Measurements from ENCODE around the gene B4GALNT4.

Gene B4GALNT4

GRCh38 chr11:418343-419247 lies 49.3 kb downstream of the B4GALNT4 start:
- Histone ChIP-seq H2AFZ (ENCODE audit: low read depth, low read length) (no peak overlapping the region), H3K4me3 (ENCODE audit: low read depth in 1 of 2, low read length in 2 of 2) (no peak overlapping the region), H3K9ac (ENCODE audit: low read depth, low read length) (no peak overlapping the region), H3K4me1 (ENCODE audit: insufficient read depth, low read length) (peaks cover 35% of the 10 kb centered on the region), H3K9me3 (ENCODE audit: insufficient read depth, low read length, severe bottlenecking) (no peaks in the 10 kb centered on the region), H3K79me2 (ENCODE audit: insufficient read depth, low read length) (peaks cover 7% of the 10 kb centered on the region), H3K27ac (ENCODE audit: low read length) (no peak overlapping the region), H3K4me2 (ENCODE audit: insufficient read depth, low read length) (no peak overlapping the region), H3K27me3 (ENCODE audit: insufficient read depth, low read length, poor library complexity) (peaks cover 8% of the 10 kb centered on the region), H3K36me3 (ENCODE audit: insufficient read depth, low read length) (no peaks in the 10 kb centered on the region), H4K20me1 (ENCODE audit: insufficient read depth, low read length) (no peaks in the 10 kb centered on the region)
- TF ChIP-seq EZH2 (IDR thresholded peaks at IDR 0.05; ENCODE audit: borderline replicate concordance, low read depth, low read length, severe bottlenecking) (no peak), CTCF (IDR thresholded peaks at IDR 0.05; ENCODE audit: borderline replicate concordance, extremely low read depth, low read length, poor library complexity, severe bottlenecking) (no peak)
- no peak for DNase-seq
- no peak for ATAC-seq (ENCODE audit: insufficient read depth, low read depth)

DNA sequence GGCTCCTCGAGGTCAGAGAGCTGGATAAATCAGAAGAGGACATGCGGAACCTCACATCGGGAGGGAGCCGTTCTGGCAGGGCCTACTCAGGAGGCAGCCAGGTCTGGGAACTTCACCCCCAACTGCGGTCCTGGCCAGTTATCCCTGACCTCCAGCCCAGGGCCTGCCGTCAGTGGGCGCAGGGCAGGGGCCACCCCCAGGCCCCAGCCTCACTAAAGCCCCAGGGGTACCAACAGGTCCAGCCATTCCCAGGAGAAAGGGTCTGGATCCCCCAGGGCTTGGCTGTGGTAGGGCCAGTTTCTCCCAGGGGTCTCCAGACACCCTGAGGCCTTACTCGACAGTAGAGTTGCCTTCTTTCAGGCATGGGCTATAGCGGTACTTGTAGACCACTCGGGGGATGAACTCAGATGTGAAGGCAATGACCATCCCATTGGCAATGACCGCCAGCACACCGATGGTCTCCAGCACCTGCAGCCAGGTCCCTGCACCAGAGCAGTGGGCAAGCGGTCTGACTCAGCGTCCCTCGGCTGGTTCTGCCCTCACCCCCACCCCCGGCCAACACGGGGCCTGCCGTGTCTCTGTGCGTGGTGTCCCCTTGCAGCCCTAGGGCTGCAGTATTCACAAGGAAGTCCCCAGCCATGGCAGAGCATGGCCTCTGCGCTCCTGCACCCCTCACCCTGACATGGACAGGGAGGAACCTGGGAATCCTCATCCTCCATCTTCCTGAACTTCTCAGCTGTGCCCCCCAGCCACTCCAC lies 50.1 kb downstream of the B4GALNT4 start:
- Histone ChIP-seq H3K9ac (ENCODE audit: low read depth, low read length) (no peak overlapping the region), H3K9me3 (ENCODE audit: insufficient read depth, low read length, severe bottlenecking) (no peaks in the 10 kb centered on the region), H3K4me1 (ENCODE audit: insufficient read depth, low read length) (peaks cover 27% of the 10 kb centered on the region), H3K79me2 (ENCODE audit: insufficient read depth, low read length) (peaks cover 3% of the 10 kb centered on the region), H3K4me2 (ENCODE audit: insufficient read depth, low read length) (no peak overlapping the region), H2AFZ (ENCODE audit: low read depth, low read length) (no peak overlapping the region), H4K20me1 (ENCODE audit: insufficient read depth, low read length) (no peaks in the 10 kb centered on the region), H3K27ac (ENCODE audit: low read length) (no peak overlapping the region), H3K36me3 (ENCODE audit: insufficient read depth, low read length) (no peaks in the 10 kb centered on the region), H3K4me3 (ENCODE audit: low read depth in 1 of 2, low read length in 2 of 2) (no peak overlapping the region), H3K27me3 (ENCODE audit: insufficient read depth, low read length, poor library complexity) (peaks cover 8% of the 10 kb centered on the region)
- no peak for ATAC-seq (ENCODE audit: insufficient read depth, low read depth)
- TF ChIP-seq EZH2 (IDR thresholded peaks at IDR 0.05; ENCODE audit: borderline replicate concordance, low read depth, low read length, severe bottlenecking) (no peak), CTCF (IDR thresholded peaks at IDR 0.05; ENCODE audit: borderline replicate concordance, extremely low read depth, low read length, poor library complexity, severe bottlenecking) (no peak)
- DNase-seq = no peak

- Histone ChIP-seq H3K4me3 (ENCODE audit: low read depth in 1 of 2, low read length in 2 of 2) (no peak overlapping the region), H3K36me3 (ENCODE audit: insufficient read depth, low read length) (no peaks in the 10 kb centered on the region), H3K27me3 (ENCODE audit: insufficient read depth, low read length, poor library complexity) (peaks cover 8% of the 10 kb centered on the region), H3K4me2 (ENCODE audit: insufficient read depth, low read length) (no peak overlapping the region), H2AFZ (ENCODE audit: low read depth, low read length) (no peak overlapping the region), H3K27ac (ENCODE audit: low read length) (no peak overlapping the region), H3K9me3 (ENCODE audit: insufficient read depth, low read length, severe bottlenecking) (no peaks in the 10 kb centered on the region), H3K4me1 (ENCODE audit: insufficient read depth, low read length) (peaks cover 20% of the 10 kb centered on the region), H3K79me2 (ENCODE audit: insufficient read depth, low read length) (no peaks in the 10 kb centered on the region), H3K9ac (ENCODE audit: low read depth, low read length) (no peak overlapping the region), H4K20me1 (ENCODE audit: insufficient read depth, low read length) (no peaks in the 10 kb centered on the region)
- ATAC-seq (ENCODE audit: insufficient read depth, low read depth) (no peak), DNase-seq (no peak)
- TF ChIP-seq CTCF (IDR thresholded peaks at IDR 0.05; ENCODE audit: borderline replicate concordance, extremely low read depth, low read length, poor library complexity, severe bottlenecking) (no peak), EZH2 (IDR thresholded peaks at IDR 0.05; ENCODE audit: borderline replicate concordance, low read depth, low read length, severe bottlenecking) (no peak)
These were observed 51.0 kb downstream of the B4GALNT4 start for GRCh38 chr11:420054-420910.

All from DND-41 (cell line).